Activated CD4-positive, alpha-beta T cell treated with anti-CD3 and anti-CD28 coated beads for 36 hours (primary cell): ENCODE measurements around the gene ITPRIP. TPM values are rescaled to one million over a fixed set of nuclear protein-coding genes. Genes with fewer than 3 reads are reported as not detected.

Experiments
- ATAC-seq: fragments of 200-7000 bp; cut with Tn5 transposase; one replicate; pipeline ENCODE4 v1.10.0; 2021; ENCODE audit warnings: mild to moderate bottlenecking, moderate library complexity
- CTCF ChIA-PET: fragments of 350-600 bp; sonication (Branson Sonifier 250); formaldehyde crosslinking; loops from one replicate; lab custom pipeline; 2021; ENCODE audit warnings: antibody characterized with exemption; lab: Charles Lee
- POLR2A ChIA-PET: fragments of 350-600 bp; sonication (Branson Sonifier 250); formaldehyde crosslinking; loops from one replicate; lab custom pipeline; 2021; ENCODE audit warnings: antibody characterized with exemption, inconsistent platforms; lab: Charles Lee
- DNase-seq: peaks from one replicate; pipeline ENCODE4 v3.0.0-alpha.2; 2020
- H3K27ac Mint-ChIP-seq: one replicate; pipeline ENCODE4 v1.8.0; 2021; ENCODE audit warnings: mixed read lengths
- H3K27me3 Mint-ChIP-seq: one replicate; pipeline ENCODE4 v1.8.0; 2021; ENCODE audit warnings: mixed read lengths
- H3K36me3 Mint-ChIP-seq: one replicate; pipeline ENCODE4 v1.8.0; 2021; ENCODE audit warnings: low read depth, mixed read lengths
- H3K4me1 Mint-ChIP-seq: one replicate; pipeline ENCODE4 v1.8.0; 2021; ENCODE audit warnings: mixed read lengths
- H3K4me3 Mint-ChIP-seq: one replicate; pipeline ENCODE4 v1.8.0; 2021; ENCODE audit warnings: mild to moderate bottlenecking, moderate library complexity, mixed read lengths
- H3K9me3 Mint-ChIP-seq: one replicate; pipeline ENCODE4 v1.8.0; 2021; ENCODE audit warnings: low read depth, mixed read lengths
- intact Hi-C, 2 experiments: fragments of 100-400 bp; cut with DNase I in 1 of 2; cut with micrococcal nuclease in 1 of 2; formaldehyde crosslinking; loops; one replicate each; pipeline versions ENCODE4 v1.14.2 to v1.15.1; 2022 to 2024; cut with DNase I, micrococcal nuclease
- total RNA-seq, 2 experiments: library from RNA; stranded (reverse); gene quantifications; one replicate each; pipeline ENCODE4 v1.2.3, GENCODE V29; 2021

ITPRIP gene
- total RNA-seq, 2 experiments from 2014 or later: 20.3 to 21.6 TPM

- intact Hi-C loops: no loop called here
- H3K27ac Mint-ChIP-seq: no peak overlapping the region
- H3K4me1 Mint-ChIP-seq: peaks cover 53% of the 10 kb centered on the region
- H3K9me3 Mint-ChIP-seq: no peaks in the 10 kb centered on the region
- no peaks in the 10 kb centered on the region for H3K27me3 Mint-ChIP-seq
- DNase-seq (no peak), ATAC-seq (no peak)
- peaks cover 22% of the 10 kb centered on the region for H3K36me3 Mint-ChIP-seq
- no peak overlapping the region for H3K4me3 Mint-ChIP-seq
- POLR2A ChIA-PET: no interaction called here
- CTCF ChIA-PET: interaction anchor here (0.8 to 1.2 kb wide), 2 partner anchors 9 to 12 kb away, joined by 3 read pairs; no protein-coding TSS in a partner anchor
These were observed 19.9 kb downstream of the ITPRIP start for GRCh38 chr10:104318326-104318725.

- ATAC-seq (no peak), DNase-seq (no peak)
- Mint-ChIP-seq H3K36me3 (peaks cover 22% of the 10 kb centered on the region), H3K27me3 (no peaks in the 10 kb centered on the region), H3K4me1 (peaks cover 48% of the 10 kb centered on the region), H3K9me3 (no peaks in the 10 kb centered on the region), H3K27ac (no peak overlapping the region), H3K4me3 (no peak overlapping the region)
- ChIA-PET CTCF (interaction anchor here (1.2 to 2.5 kb wide), 2 partner anchors 9 to 12 kb away, joined by 3 to 8 read pairs; no protein-coding TSS in a partner anchor), POLR2A (no interaction called here)
- intact Hi-C loops: no loop called here
These were observed 20.5 kb downstream of the ITPRIP start for GRCh38 chr10:104317726-104318299.

GRCh38 chr10:104317269-104317710, 21.0 kb downstream of the ITPRIP start:
- H3K27ac Mint-ChIP-seq: no peak overlapping the region
- no peaks in the 10 kb centered on the region for H3K27me3 Mint-ChIP-seq
- CTCF ChIA-PET: interaction anchor here (0.8 to 2.5 kb wide), 2 partner anchors 12 to 25 kb away, joined by 3 to 8 read pairs; no protein-coding TSS in a partner anchor
- H3K4me1 Mint-ChIP-seq: peaks cover 43% of the 10 kb centered on the region
- no peaks in the 10 kb centered on the region for H3K9me3 Mint-ChIP-seq
- no peak overlapping the region for H3K4me3 Mint-ChIP-seq
- H3K36me3 Mint-ChIP-seq: peaks cover 25% of the 10 kb centered on the region
- POLR2A ChIA-PET: no interaction called here
- DNase-seq (no peak), ATAC-seq (no peak)
- intact Hi-C loops: no loop called here

DNA sequence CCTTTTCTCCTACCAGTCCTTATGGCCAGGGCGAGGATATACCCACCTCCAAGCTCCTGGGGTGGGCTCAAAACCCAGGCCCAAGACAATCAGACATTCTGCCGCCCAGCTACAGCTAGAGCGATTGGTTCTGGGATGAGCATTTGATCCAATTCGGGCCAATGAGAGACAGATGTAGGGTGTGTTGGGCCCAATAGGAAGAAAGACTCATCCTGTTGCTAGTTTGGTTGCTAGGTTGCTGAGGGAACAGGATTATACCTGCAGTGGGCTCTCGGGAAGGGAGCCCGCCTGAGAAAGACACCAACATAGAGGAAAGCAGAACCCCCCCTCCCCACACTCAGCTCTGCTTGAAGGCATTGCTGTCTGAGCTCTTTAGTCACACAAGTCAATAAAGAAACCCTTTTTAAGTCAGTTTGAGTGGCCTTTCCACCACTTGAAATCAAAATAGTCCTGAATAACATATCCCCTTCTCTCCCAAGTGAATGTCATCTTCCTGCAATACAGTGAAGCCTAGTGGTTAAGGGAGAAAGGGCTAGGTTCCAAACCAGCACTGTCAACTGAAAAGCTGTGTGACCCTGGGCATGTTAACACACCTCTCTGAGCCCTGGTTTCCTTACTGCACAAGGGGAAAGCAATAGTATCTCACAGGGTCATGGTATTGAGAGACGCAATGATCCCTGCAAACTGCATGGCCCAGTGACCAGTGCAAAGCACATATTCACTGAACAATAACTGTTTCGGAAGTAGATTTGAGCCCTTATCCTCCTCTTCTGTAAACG, 21.8 kb downstream of the ITPRIP start:
- intact Hi-C loops: no loop called here
- CTCF ChIA-PET: interaction anchor here (0.8 to 2.5 kb wide), 2 partner anchors 11 to 25 kb away, joined by 3 to 8 read pairs; no protein-coding TSS in a partner anchor
- H3K27me3 Mint-ChIP-seq: no peaks in the 10 kb centered on the region
- no peak for DNase-seq
- peaks cover 29% of the 10 kb centered on the region for H3K36me3 Mint-ChIP-seq
- H3K27ac Mint-ChIP-seq: no peak overlapping the region
- no peak for ATAC-seq
- H3K9me3 Mint-ChIP-seq: no peaks in the 10 kb centered on the region
- POLR2A ChIA-PET: interaction anchor here (1.1 kb wide), 1 partner anchor 11 kb away, joined by 3 read pairs; no protein-coding TSS in a partner anchor
- H3K4me1 Mint-ChIP-seq: peaks cover 39% of the 10 kb centered on the region
- H3K4me3 Mint-ChIP-seq: no peak overlapping the region

GRCh38 chr10:104315486-104315921, 22.8 kb downstream of the ITPRIP start:
- Mint-ChIP-seq H3K36me3 (peaks cover 36% of the 10 kb centered on the region), H3K9me3 (no peaks in the 10 kb centered on the region), H3K27ac (no peak overlapping the region), H3K4me1 (peaks cover 37% of the 10 kb centered on the region), H3K27me3 (no peaks in the 10 kb centered on the region), H3K4me3 (no peak overlapping the region)
- ChIA-PET CTCF (interaction anchor here (2.5 kb wide), 1 partner anchor 10 kb away, joined by 8 read pairs; no protein-coding TSS in a partner anchor), POLR2A (interaction anchor here (1.1 kb wide), 1 partner anchor 10 kb away, joined by 3 read pairs; no protein-coding TSS in a partner anchor)
- no peak for ATAC-seq
- DNase-seq: no peak
- intact Hi-C loops: no loop called here

- H3K9me3 Mint-ChIP-seq: no peaks in the 10 kb centered on the region
- H3K27me3 Mint-ChIP-seq: no peaks in the 10 kb centered on the region
- intact Hi-C loops: no loop called here
- ChIA-PET POLR2A (interaction anchor here (1.1 kb wide), 1 partner anchor 11 kb away, joined by 6 read pairs; no protein-coding TSS in a partner anchor), CTCF (interaction anchor here (1.1 to 2.5 kb wide), 3 partner anchors 9 to 23 kb away, joined by 5 to 8 read pairs (median 6); no protein-coding TSS in a partner anchor)
- ATAC-seq (no peak), DNase-seq (no peak)
- H3K4me3 Mint-ChIP-seq: no peak overlapping the region
- no peak overlapping the region for H3K27ac Mint-ChIP-seq
- peaks cover 38% of the 10 kb centered on the region for H3K4me1 Mint-ChIP-seq
- H3K36me3 Mint-ChIP-seq: peaks cover 38% of the 10 kb centered on the region
These were observed 23.4 kb downstream of the ITPRIP start for GRCh38 chr10:104314591-104315485.

DNA sequence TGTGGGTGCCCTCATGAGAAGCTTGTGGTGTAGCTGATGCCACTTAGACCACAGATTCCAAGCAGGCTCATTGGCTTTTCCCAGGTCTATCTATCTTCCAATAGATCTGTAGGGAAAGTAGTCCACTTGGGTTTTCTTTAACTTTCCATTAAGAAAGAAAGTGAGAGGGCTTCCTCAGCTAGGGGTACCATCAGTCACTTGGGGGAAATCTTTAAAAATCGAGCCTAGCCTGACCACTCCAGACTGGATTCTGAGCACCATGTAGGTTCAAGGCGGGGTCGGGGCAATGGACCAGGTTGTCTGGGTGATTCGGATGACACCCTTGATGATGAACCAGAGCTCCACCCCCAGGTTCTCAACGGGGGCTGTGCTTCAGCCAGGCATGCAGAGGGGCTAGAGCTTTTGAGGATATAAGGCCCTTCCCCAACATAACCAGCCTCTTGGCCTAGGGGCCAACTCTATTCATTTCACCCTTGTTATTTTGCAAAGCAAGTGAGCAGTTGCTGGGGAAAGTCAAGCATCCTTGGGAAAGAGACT, 27.0 kb downstream of the ITPRIP start:
- ChIA-PET POLR2A (interaction anchor here (1.0 kb wide), 1 partner anchor 9 kb away, joined by 6 read pairs; no protein-coding TSS in a partner anchor), CTCF (interaction anchor here (0.8 to 4.0 kb wide), 11 partner anchors 12 to 419 kb away, joined by 3 to 27 read pairs (median 3); no protein-coding TSS in a partner anchor)
- no peak for DNase-seq
- H3K9me3 Mint-ChIP-seq: no peaks in the 10 kb centered on the region
- H3K27me3 Mint-ChIP-seq: no peaks in the 10 kb centered on the region
- H3K36me3 Mint-ChIP-seq: peaks cover 33% of the 10 kb centered on the region
- H3K4me1 Mint-ChIP-seq: peaks cover 43% of the 10 kb centered on the region
- no peak overlapping the region for H3K27ac Mint-ChIP-seq
- no peak overlapping the region for H3K4me3 Mint-ChIP-seq
- no peak for ATAC-seq
- intact Hi-C loops: no loop called here

- Mint-ChIP-seq H3K9me3 (no peaks in the 10 kb centered on the region), H3K4me3 (no peak overlapping the region), H3K4me1 (peaks cover 51% of the 10 kb centered on the region), H3K27ac (no peak overlapping the region), H3K36me3 (peaks cover 33% of the 10 kb centered on the region), H3K27me3 (no peaks in the 10 kb centered on the region)
- ChIA-PET CTCF (interaction anchor here (0.9 to 8.1 kb wide), 7 partner anchors 11 to 42 kb away, joined by 3 to 142 read pairs (median 46); partner anchors contain the start of gene ITPRIP), POLR2A (no interaction called here)
- ATAC-seq: no peak
- no peak for DNase-seq
- intact Hi-C loops: no loop called here
These were observed 28.0 kb downstream of the ITPRIP start for GRCh38 chr10:104309980-104310978.

GRCh38 chr10:104308439-104308903, 29.8 kb downstream of the ITPRIP start:
- H3K4me3 Mint-ChIP-seq: no peak overlapping the region
- H3K27me3 Mint-ChIP-seq: no peaks in the 10 kb centered on the region
- POLR2A ChIA-PET: interaction anchor here (1.0 kb wide), 1 partner anchor 21 kb away, joined by 3 read pairs; no protein-coding TSS in a partner anchor
- H3K27ac Mint-ChIP-seq: peak overlapping the region; percentile 76
- peaks cover 3% of the 10 kb centered on the region for H3K9me3 Mint-ChIP-seq
- H3K4me1 Mint-ChIP-seq: peaks cover 62% of the 10 kb centered on the region
- DNase-seq (peak; percentile 61), ATAC-seq (peak; percentile 80)
- CTCF ChIA-PET: interaction anchor here (1.0 to 8.1 kb wide), 6 partner anchors 10 to 40 kb away, joined by 3 to 142 read pairs (median 50); partner anchors contain the start of gene ITPRIP
- intact Hi-C loops: loop anchor here (1.0 kb wide), 3 partner anchors 21 to 43 kb away; partner anchors contain the start of gene ITPRIP (in 2 of the 2)
- peaks cover 31% of the 10 kb centered on the region for H3K36me3 Mint-ChIP-seq
